GM21717 (cell line): ENCODE results near the gene CNPY1.

Source experiments
- ATAC-seq: cut with Tn5 transposase; IDR thresholded peaks from one replicate; pipeline ENCODE4 v1.9.1; 2021; ENCODE audit warnings: mild to moderate bottlenecking, moderate library complexity; ENCODE audit not compliant: unreplicated experiment

The CNPY1 gene

GRCh38 chr7:155490697-155491628 is 55.4 kb downstream of the CNPY1 start:
- ATAC-seq = peak; percentile 82

- ATAC-seq = no peak
Measured at GRCh38 chr7:155489862-155490696, 56.3 kb downstream of the CNPY1 start.

GRCh38 chr7:155489158-155489840 is 57.1 kb downstream of the CNPY1 start:
- no peak for ATAC-seq

- ATAC-seq = no peak
Measured at GRCh38 chr7:155488483-155489127, 57.8 kb downstream of the CNPY1 start.

- ATAC-seq = no peak
Measured at GRCh38 chr7:155487509-155488482, 58.6 kb downstream of the CNPY1 start.

- ATAC-seq = no peak
Measured at GRCh38 chr7:155486783-155487508, 59.4 kb downstream of the CNPY1 start.

- no peak for ATAC-seq
Measured at GRCh38 chr7:155484483-155485399, 61.6 kb downstream of the CNPY1 start.

- ATAC-seq = no peak
Measured at GRCh38 chr7:155483868-155484325, 62.5 kb downstream of the CNPY1 start.

- ATAC-seq = no peak
Measured at GRCh38 chr7:155483245-155483644, 63.1 kb downstream of the CNPY1 start.

GRCh38 chr7:155482511-155483183 is 63.7 kb downstream of the CNPY1 start:
- ATAC-seq = peak; percentile 71

GRCh38 chr7:155481764-155482163 is 64.6 kb downstream of the CNPY1 start:
- ATAC-seq = no peak

- peak; percentile 89 for ATAC-seq
Measured at GRCh38 chr7:155477476-155477875, 68.9 kb downstream of the CNPY1 start.

GRCh38 chr7:155471718-155472117 is 74.6 kb downstream of the CNPY1 start:
- ATAC-seq = no peak

- no peak for ATAC-seq
Measured at GRCh38 chr7:155470686-155471638, 75.4 kb downstream of the CNPY1 start.

GRCh38 chr7:155470186-155470487 is 76.2 kb downstream of the CNPY1 start:
- ATAC-seq = no peak
